Measurements from ENCODE around the gene GLDN. TPM values are rescaled to one million over a fixed set of nuclear protein-coding genes. Genes with fewer than 3 reads are reported as not detected.

The GLDN gene
- total RNA-seq, 3 donors from 2014 or later (not counting 1 experiment from before 2014, with no cell fraction given) = not detected

- Mint-ChIP-seq H3K27me3 (ENCODE audit: low read depth in 2 of 2) (peaks cover 3 to 7% of the 10 kb centered on the region in 2 donors), H3K9me3 (no peaks in the 10 kb centered on the region), H3K36me3 (no peaks in the 10 kb centered on the region), H3K27ac (no peak overlapping the region), H3K4me3 (no peak overlapping the region), H3K4me1 (no peaks in the 10 kb centered on the region)
- no peaks in the 10 kb centered on the region for H3K36me3 ChIP-seq (ENCODE audit: control insufficient read depth, insufficient read depth, low read length)
- ATAC-seq (no peak), DNase-seq (no peak)
- H3K27me3 ChIP-seq (ENCODE audit: control insufficient read depth, insufficient read depth, low read length) = no peaks in the 10 kb centered on the region
- 84% methylated on average over 7 of the region's 9 CpGs for WGBS (ENCODE audit: insufficient coverage)
- no peaks in the 10 kb centered on the region for H3K9me3 ChIP-seq (ENCODE audit: control insufficient read depth, insufficient read depth, low read length)
- TF ChIP-seq CTCF (IDR thresholded peaks at IDR 0.05) = no peak
- no peak overlapping the region for H3K4me3 ChIP-seq (ENCODE audit: low read length)
- intact Hi-C loops (cut with micrococcal nuclease) = no loop called here
- H3K27ac ChIP-seq (ENCODE audit: low read length) = no peak overlapping the region
- H3K4me1 ChIP-seq (ENCODE audit: control insufficient read depth, insufficient read depth, low read length) = no peaks in the 10 kb centered on the region
Observed at GRCh38 chr15:51363383-51363782, 21.9 kb downstream of the GLDN start.

GRCh38 chr15:51365417-51365816 lies 24.0 kb downstream of the GLDN start:
- Mint-ChIP-seq H3K4me3 (no peak overlapping the region), H3K9me3 (no peaks in the 10 kb centered on the region), H3K4me1 (no peaks in the 10 kb centered on the region), H3K36me3 (no peaks in the 10 kb centered on the region), H3K27me3 (ENCODE audit: low read depth in 2 of 2) (peaks cover 3 to 7% of the 10 kb centered on the region in 2 donors), H3K27ac (no peak overlapping the region)
- Histone ChIP-seq H3K27ac (ENCODE audit: low read length) (no peak overlapping the region), H3K27me3 (ENCODE audit: control insufficient read depth, insufficient read depth, low read length) (no peaks in the 10 kb centered on the region), H3K4me1 (ENCODE audit: control insufficient read depth, insufficient read depth, low read length) (no peaks in the 10 kb centered on the region), H3K9me3 (ENCODE audit: control insufficient read depth, insufficient read depth, low read length) (no peaks in the 10 kb centered on the region), H3K4me3 (ENCODE audit: low read length) (no peak overlapping the region), H3K36me3 (ENCODE audit: control insufficient read depth, insufficient read depth, low read length) (no peaks in the 10 kb centered on the region)
- intact Hi-C loops (cut with micrococcal nuclease) = no loop called here
- ATAC-seq (no peak), DNase-seq (no peak)
- no peak for TF ChIP-seq CTCF (IDR thresholded peaks at IDR 0.05)
- WGBS (ENCODE audit: insufficient coverage) = 91% methylated on average over 3 of the region's 6 CpGs

- intact Hi-C loops (cut with micrococcal nuclease) = no loop called here
- no peak overlapping the region for H3K27ac Mint-ChIP-seq
- 94% methylated on average over 5 of the region's 5 CpGs for WGBS (ENCODE audit: insufficient coverage)
- no peak overlapping the region for H3K4me3 ChIP-seq (ENCODE audit: low read length)
- no peaks in the 10 kb centered on the region for H3K36me3 Mint-ChIP-seq
- no peak for DNase-seq
- no peaks in the 10 kb centered on the region for H3K9me3 ChIP-seq (ENCODE audit: control insufficient read depth, insufficient read depth, low read length)
- no peaks in the 10 kb centered on the region for H3K36me3 ChIP-seq (ENCODE audit: control insufficient read depth, insufficient read depth, low read length)
- TF ChIP-seq CTCF (IDR thresholded peaks at IDR 0.05) = no peak
- no peak overlapping the region for H3K27ac ChIP-seq (ENCODE audit: low read length)
- peaks cover 3 to 7% of the 10 kb centered on the region in 2 donors for H3K27me3 Mint-ChIP-seq (ENCODE audit: low read depth in 2 of 2)
- H3K4me1 Mint-ChIP-seq = no peaks in the 10 kb centered on the region
- no peaks in the 10 kb centered on the region for H3K9me3 Mint-ChIP-seq
- H3K4me1 ChIP-seq (ENCODE audit: control insufficient read depth, insufficient read depth, low read length) = no peaks in the 10 kb centered on the region
- no peak for ATAC-seq
- H3K27me3 ChIP-seq (ENCODE audit: control insufficient read depth, insufficient read depth, low read length) = no peaks in the 10 kb centered on the region
- H3K4me3 Mint-ChIP-seq = no peak overlapping the region
Observed at GRCh38 chr15:51366071-51366470, 24.6 kb downstream of the GLDN start.

- H3K27ac Mint-ChIP-seq = no peak overlapping the region
- Histone ChIP-seq H3K4me3 (ENCODE audit: low read length) (no peak overlapping the region), H3K36me3 (ENCODE audit: control insufficient read depth, insufficient read depth, low read length) (no peaks in the 10 kb centered on the region), H3K27ac (ENCODE audit: low read length) (no peak overlapping the region), H3K4me1 (ENCODE audit: control insufficient read depth, insufficient read depth, low read length) (no peaks in the 10 kb centered on the region), H3K27me3 (ENCODE audit: control insufficient read depth, insufficient read depth, low read length) (no peaks in the 10 kb centered on the region), H3K9me3 (ENCODE audit: control insufficient read depth, insufficient read depth, low read length) (no peaks in the 10 kb centered on the region)
- H3K4me1 Mint-ChIP-seq = no peaks in the 10 kb centered on the region
- TF ChIP-seq CTCF (IDR thresholded peaks at IDR 0.05) = no peak
- no peaks in the 10 kb centered on the region for H3K9me3 Mint-ChIP-seq
- H3K4me3 Mint-ChIP-seq = no peak overlapping the region
- peaks cover 3 to 7% of the 10 kb centered on the region in 2 donors for H3K27me3 Mint-ChIP-seq (ENCODE audit: low read depth in 2 of 2)
- intact Hi-C loops (cut with micrococcal nuclease) = no loop called here
- no peak for DNase-seq
- no peaks in the 10 kb centered on the region for H3K36me3 Mint-ChIP-seq
- no peak for ATAC-seq
- WGBS (ENCODE audit: insufficient coverage) = 56% methylated on average over 2 of the region's 3 CpGs
Observed at GRCh38 chr15:51366920-51367319, 25.5 kb downstream of the GLDN start.
